A549 (cell line): Measurements from ENCODE around the gene LSM3.

Experiments used
- CEBPB ChIP-seq, 2 experiments: fragments of >200 bp in 1 of 2; sonication (Bioruptor Twin) in 1 of 2; formaldehyde crosslinking in 1 of 2; IDR thresholded peaks; 2 replicates each; pipeline ENCODE4 v1.6.1; 2012 to 2016
- KDM1A ChIP-seq: fragments of 200-600 bp; sonication (generic); IDR thresholded peaks from 2 replicates; pipeline ENCODE4 v1.6.1; 2016; ENCODE audit warnings: low read depth, mild to moderate bottlenecking
- NPAS2 ChIP-seq: fragments of 250-450 bp; sonication (Bioruptor Pico); IDR thresholded peaks from 2 replicates; pipeline ENCODE4 v1.8.0; 2022; ENCODE audit warnings: mild to moderate bottlenecking, moderate library complexity, borderline replicate concordance
- PHF8 ChIP-seq: fragments of 200-600 bp; sonication (generic); IDR thresholded peaks from 2 replicates; pipeline ENCODE4 v1.6.1; 2016; ENCODE audit warnings: low read depth, mild to moderate bottlenecking, antibody characterized with exemption, moderate library complexity, borderline replicate concordance
- POLR2A ChIP-seq: IDR thresholded peaks from 2 replicates; pipeline ENCODE4 v1.6.1; 2012; ENCODE audit warnings: mild to moderate bottlenecking, low read length
- RAD21 ChIP-seq, 2 experiments: fragments of >200 bp in 1 of 2; sonication (Bioruptor Twin) in 1 of 2; formaldehyde crosslinking in 1 of 2; IDR thresholded peaks in 1 of 2; conservative IDR thresholded peaks in 1 of 2; 2 replicates in 1 of 2; 3 replicates in 1 of 2; pipeline ENCODE4 v1.6.1; 2012 to 2018; ENCODE audit warnings: inconsistent platforms in 1 of 2
- RCOR1 ChIP-seq: fragments of 150-350 bp; IDR thresholded peaks from 2 replicates; pipeline ENCODE4 v1.6.1; 2014; ENCODE audit warnings: antibody characterized with exemption, low read length, low read depth
- SMC3 ChIP-seq: fragments of >200 bp; sonication (Bioruptor Twin); formaldehyde crosslinking; IDR thresholded peaks from 3 replicates; pipeline ENCODE4 v1.6.1; 2018; ENCODE audit warnings: inconsistent platforms
- ZFP36 ChIP-seq: fragments of 450-650 bp; IDR thresholded peaks from 2 replicates; pipeline ENCODE4 v1.6.1; 2014; ENCODE audit warnings: borderline replicate concordance; ENCODE audit not compliant: partially characterized antibody
- TF ChIP-seq, protein P1 (sequence below): fragments of >200 bp; sonication (Bioruptor Twin); formaldehyde crosslinking; IDR thresholded peaks from 3 replicates; pipeline ENCODE4 v1.5.1; 2016
- TF ChIP-seq, protein P2 (sequence below): IDR thresholded peaks from 2 replicates; pipeline ENCODE4 v1.6.1; 2012; ENCODE audit warnings: low read depth, borderline replicate concordance

GRCh38 chr3:14225421-14225820, 46.8 kb downstream of the LSM3 start:
- TF ChIP-seq KDM1A (no peak), NPAS2 (CRISPR knock-in tag) (no peak), CEBPB (IDR thresholded peaks at IDR 0.05) (no peak), RAD21 (conservative IDR thresholded peaks at IDR 0.05 in 1 of 2, IDR thresholded peaks at IDR 0.05 in 1 of 2) (no peak), ZFP36 (no peak), PHF8 (no peak), SMC3 (no peak), RCOR1 (no peak), POLR2A (no peak)
- TF ChIP-seq, protein P1, sequence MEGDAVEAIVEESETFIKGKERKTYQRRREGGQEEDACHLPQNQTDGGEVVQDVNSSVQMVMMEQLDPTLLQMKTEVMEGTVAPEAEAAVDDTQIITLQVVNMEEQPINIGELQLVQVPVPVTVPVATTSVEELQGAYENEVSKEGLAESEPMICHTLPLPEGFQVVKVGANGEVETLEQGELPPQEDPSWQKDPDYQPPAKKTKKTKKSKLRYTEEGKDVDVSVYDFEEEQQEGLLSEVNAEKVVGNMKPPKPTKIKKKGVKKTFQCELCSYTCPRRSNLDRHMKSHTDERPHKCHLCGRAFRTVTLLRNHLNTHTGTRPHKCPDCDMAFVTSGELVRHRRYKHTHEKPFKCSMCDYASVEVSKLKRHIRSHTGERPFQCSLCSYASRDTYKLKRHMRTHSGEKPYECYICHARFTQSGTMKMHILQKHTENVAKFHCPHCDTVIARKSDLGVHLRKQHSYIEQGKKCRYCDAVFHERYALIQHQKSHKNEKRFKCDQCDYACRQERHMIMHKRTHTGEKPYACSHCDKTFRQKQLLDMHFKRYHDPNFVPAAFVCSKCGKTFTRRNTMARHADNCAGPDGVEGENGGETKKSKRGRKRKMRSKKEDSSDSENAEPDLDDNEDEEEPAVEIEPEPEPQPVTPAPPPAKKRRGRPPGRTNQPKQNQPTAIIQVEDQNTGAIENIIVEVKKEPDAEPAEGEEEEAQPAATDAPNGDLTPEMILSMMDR = no peak
- TF ChIP-seq, protein P2, sequence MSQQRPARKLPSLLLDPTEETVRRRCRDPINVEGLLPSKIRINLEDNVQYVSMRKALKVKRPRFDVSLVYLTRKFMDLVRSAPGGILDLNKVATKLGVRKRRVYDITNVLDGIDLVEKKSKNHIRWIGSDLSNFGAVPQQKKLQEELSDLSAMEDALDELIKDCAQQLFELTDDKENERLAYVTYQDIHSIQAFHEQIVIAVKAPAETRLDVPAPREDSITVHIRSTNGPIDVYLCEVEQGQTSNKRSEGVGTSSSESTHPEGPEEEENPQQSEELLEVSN = no peak
